Nephron progenitor cell (in vitro differentiated cells): ENCODE results near the gene VWA2.
A peak's percentile ranks its signal among the peaks of the same experiment; 100 is the strongest.

Source experiments
- DNase-seq: peaks from one replicate; pipeline ENCODE4 v3.0.0; 2021
- H3K27ac Mint-ChIP-seq: 2 replicates; pipeline ENCODE4 v1.8.0; 2021; ENCODE audit warnings: mild to moderate bottlenecking, moderate library complexity, mixed read lengths
- H3K27me3 Mint-ChIP-seq: 2 replicates; pipeline ENCODE4 v1.8.0; 2021; ENCODE audit warnings: mild to moderate bottlenecking, low read depth, mixed read lengths; ENCODE audit not compliant: poor library complexity
- H3K36me3 Mint-ChIP-seq: 2 replicates; pipeline ENCODE4 v1.8.0; 2021; ENCODE audit warnings: low read depth, mixed read lengths
- H3K4me1 Mint-ChIP-seq: 2 replicates; pipeline ENCODE4 v1.8.0; 2021; ENCODE audit warnings: mixed read lengths
- H3K4me3 Mint-ChIP-seq: 2 replicates; pipeline ENCODE4 v1.8.0; 2021; ENCODE audit warnings: mild to moderate bottlenecking, moderate library complexity, mixed read lengths
- H3K9me3 Mint-ChIP-seq: 2 replicates; pipeline ENCODE4 v1.8.0; 2021; ENCODE audit warnings: mild to moderate bottlenecking, moderate library complexity, mixed read lengths
- TF ChIP-seq, protein P1 (sequence below): fragments of 200-600 bp; sonication (generic); IDR thresholded peaks from 2 replicates; pipeline ENCODE4 v1.5.0; 2021; ENCODE audit warnings: antibody characterized with exemption

VWA2 gene

DNA sequence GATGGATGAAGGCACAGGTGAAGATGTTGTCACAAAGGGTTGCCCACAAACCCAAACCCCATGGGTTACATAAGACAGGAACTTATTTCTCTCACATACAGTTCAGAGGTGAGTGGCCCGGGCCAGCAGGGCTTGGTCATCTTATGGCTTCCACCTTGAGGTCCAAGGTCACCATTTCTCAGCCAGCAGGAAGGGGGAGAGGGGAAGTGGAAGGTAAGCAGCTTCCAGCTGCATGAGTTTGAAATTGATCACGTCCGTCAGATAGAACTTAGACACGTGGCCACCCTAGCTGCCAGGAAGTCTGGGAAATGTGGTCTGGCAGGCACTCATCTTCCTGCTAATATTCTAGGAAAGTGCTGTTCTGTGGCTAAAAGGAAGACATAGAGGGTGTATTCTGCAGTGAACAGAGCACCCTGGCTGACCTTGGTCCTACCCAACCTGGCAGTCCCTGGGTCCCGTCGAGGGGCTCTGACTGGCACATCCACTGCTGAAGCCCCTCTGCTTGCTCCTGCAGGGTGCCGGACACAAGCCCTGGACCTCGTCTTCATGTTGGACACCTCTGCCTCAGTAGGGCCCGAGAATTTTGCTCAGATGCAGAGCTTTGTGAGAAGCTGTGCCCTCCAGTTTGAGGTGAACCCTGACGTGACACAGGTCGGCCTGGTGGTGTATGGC lies 49.5 kb downstream of the VWA2 start:
- Mint-ChIP-seq H3K27me3 (no peaks in the 10 kb centered on the region), H3K36me3 (peaks cover 34% of the 10 kb centered on the region), H3K9me3 (no peaks in the 10 kb centered on the region), H3K4me1 (no peaks in the 10 kb centered on the region), H3K4me3 (no peak overlapping the region), H3K27ac (peak overlapping the region; percentile 37)
- TF ChIP-seq, protein P1, sequence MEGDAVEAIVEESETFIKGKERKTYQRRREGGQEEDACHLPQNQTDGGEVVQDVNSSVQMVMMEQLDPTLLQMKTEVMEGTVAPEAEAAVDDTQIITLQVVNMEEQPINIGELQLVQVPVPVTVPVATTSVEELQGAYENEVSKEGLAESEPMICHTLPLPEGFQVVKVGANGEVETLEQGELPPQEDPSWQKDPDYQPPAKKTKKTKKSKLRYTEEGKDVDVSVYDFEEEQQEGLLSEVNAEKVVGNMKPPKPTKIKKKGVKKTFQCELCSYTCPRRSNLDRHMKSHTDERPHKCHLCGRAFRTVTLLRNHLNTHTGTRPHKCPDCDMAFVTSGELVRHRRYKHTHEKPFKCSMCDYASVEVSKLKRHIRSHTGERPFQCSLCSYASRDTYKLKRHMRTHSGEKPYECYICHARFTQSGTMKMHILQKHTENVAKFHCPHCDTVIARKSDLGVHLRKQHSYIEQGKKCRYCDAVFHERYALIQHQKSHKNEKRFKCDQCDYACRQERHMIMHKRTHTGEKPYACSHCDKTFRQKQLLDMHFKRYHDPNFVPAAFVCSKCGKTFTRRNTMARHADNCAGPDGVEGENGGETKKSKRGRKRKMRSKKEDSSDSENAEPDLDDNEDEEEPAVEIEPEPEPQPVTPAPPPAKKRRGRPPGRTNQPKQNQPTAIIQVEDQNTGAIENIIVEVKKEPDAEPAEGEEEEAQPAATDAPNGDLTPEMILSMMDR: no peak
- DNase-seq: no peak

DNA sequence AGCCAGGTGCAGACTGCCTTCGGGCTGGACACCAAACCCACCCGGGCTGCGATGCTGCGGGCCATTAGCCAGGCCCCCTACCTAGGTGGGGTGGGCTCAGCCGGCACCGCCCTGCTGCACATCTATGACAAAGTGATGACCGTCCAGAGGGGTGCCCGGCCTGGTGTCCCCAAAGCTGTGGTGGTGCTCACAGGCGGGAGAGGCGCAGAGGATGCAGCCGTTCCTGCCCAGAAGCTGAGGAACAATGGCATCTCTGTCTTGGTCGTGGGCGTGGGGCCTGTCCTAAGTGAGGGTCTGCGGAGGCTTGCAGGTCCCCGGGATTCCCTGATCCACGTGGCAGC lies 50.0 kb downstream of the VWA2 start:
- Mint-ChIP-seq H3K4me3 (no peak overlapping the region), H3K27me3 (no peaks in the 10 kb centered on the region), H3K27ac (no peak overlapping the region), H3K36me3 (peaks cover 39% of the 10 kb centered on the region), H3K4me1 (no peaks in the 10 kb centered on the region), H3K9me3 (no peaks in the 10 kb centered on the region)
- TF ChIP-seq, protein P1: no peak
- no peak for DNase-seq

- Mint-ChIP-seq H3K4me1 (no peaks in the 10 kb centered on the region), H3K27ac (no peak overlapping the region), H3K36me3 (peaks cover 49% of the 10 kb centered on the region), H3K27me3 (no peaks in the 10 kb centered on the region), H3K4me3 (no peak overlapping the region), H3K9me3 (peaks cover 7% of the 10 kb centered on the region)
- DNase-seq: no peak
- TF ChIP-seq, protein P1: no peak
Observed at GRCh38 chr10:114290038-114290437, 51.0 kb downstream of the VWA2 start.

DNA sequence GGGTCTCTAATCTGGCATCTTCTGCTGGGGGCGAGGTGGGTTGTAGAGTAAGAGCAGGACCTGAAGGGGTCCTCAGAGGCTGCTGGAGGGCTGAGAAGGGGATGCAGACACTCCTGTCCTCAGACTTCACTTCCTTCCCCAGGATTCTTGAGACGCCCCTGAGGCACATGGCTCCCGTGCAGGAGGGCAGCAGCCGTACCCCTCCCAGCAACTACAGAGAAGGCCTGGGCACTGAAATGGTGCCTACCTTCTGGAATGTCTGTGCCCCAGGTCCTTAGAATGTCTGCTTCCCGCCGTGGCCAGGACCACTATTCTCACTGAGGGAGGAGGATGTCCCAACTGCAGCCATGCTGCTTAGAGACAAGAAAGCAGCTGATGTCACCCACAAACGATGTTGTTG lies 52.0 kb downstream of the VWA2 start:
- peaks cover 59% of the 10 kb centered on the region for H3K36me3 Mint-ChIP-seq
- no peak for DNase-seq

GRCh38 chr10:114291516-114291915 lies 52.5 kb downstream of the VWA2 start:
- DNase-seq: no peak
- peak overlapping the region; percentile 36 for H3K27ac Mint-ChIP-seq
- H3K27me3 Mint-ChIP-seq: no peaks in the 10 kb centered on the region
- peaks cover 22% of the 10 kb centered on the region for H3K9me3 Mint-ChIP-seq
- TF ChIP-seq, protein P1: no peak
- H3K4me1 Mint-ChIP-seq: no peaks in the 10 kb centered on the region
- no peak overlapping the region for H3K4me3 Mint-ChIP-seq
- peaks cover 64% of the 10 kb centered on the region for H3K36me3 Mint-ChIP-seq

More for the DNA sequence above, 52.0 kb downstream of the VWA2 start:
- H3K4me3 Mint-ChIP-seq: no peak overlapping the region
- TF ChIP-seq, protein P1: no peak
- no peaks in the 10 kb centered on the region for H3K4me1 Mint-ChIP-seq
- H3K27me3 Mint-ChIP-seq: no peaks in the 10 kb centered on the region
- peaks cover 18% of the 10 kb centered on the region for H3K9me3 Mint-ChIP-seq
- H3K27ac Mint-ChIP-seq: peak overlapping the region; percentile 36

DNA sequence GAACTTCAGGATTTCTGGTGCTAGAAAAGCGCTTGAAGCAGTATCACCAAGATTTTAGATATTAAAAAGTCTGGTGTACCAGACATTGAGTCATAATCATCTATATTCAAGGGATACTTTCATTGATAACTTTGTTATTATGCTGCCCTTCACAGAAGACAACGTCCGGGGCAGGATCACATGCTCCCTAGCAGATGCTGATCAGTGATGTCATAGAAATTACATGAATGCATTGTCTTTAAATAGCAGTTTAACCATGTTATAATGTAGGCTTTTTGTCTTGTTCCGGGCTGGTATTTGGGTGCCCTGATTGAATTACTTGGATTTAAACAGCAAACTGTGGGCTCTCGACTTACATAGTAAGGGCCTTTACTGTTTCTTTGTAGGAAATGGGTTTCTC lies 54.0 kb downstream of the VWA2 start:
- Mint-ChIP-seq H3K9me3 (peaks cover 23% of the 10 kb centered on the region), H3K4me3 (no peak overlapping the region), H3K27ac (no peak overlapping the region), H3K27me3 (no peaks in the 10 kb centered on the region), H3K36me3 (peaks cover 79% of the 10 kb centered on the region), H3K4me1 (no peaks in the 10 kb centered on the region)
- no peak for DNase-seq
- TF ChIP-seq, protein P1: no peak
